Tongue (tissue), 2 donors: ENCODE measurements around the gene CARS2. TPM values are rescaled to one million over a fixed set of nuclear protein-coding genes. Genes with fewer than 3 reads are reported as not detected.
"Not testable (repeated sequence)": the region's sequence is repeated elsewhere in the genome, so short reads cannot be mapped to it uniquely, and the experiment has no call there.

Experiments
- DNase-seq: peaks from one replicate; pipeline ENCODE4 v3.0.0-alpha.2; 2015
- total RNA-seq: library from RNA; depleted of rRNA; stranded (reverse); fragments of >200 nt; gene quantifications from one replicate; pipeline ENCODE4 v1.2.3, GENCODE V29; 2014

CARS2 gene, protein sequence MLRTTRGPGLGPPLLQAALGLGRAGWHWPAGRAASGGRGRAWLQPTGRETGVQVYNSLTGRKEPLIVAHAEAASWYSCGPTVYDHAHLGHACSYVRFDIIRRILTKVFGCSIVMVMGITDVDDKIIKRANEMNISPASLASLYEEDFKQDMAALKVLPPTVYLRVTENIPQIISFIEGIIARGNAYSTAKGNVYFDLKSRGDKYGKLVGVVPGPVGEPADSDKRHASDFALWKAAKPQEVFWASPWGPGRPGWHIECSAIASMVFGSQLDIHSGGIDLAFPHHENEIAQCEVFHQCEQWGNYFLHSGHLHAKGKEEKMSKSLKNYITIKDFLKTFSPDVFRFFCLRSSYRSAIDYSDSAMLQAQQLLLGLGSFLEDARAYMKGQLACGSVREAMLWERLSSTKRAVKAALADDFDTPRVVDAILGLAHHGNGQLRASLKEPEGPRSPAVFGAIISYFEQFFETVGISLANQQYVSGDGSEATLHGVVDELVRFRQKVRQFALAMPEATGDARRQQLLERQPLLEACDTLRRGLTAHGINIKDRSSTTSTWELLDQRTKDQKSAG
- total RNA-seq = 77.1 TPM

DNA sequence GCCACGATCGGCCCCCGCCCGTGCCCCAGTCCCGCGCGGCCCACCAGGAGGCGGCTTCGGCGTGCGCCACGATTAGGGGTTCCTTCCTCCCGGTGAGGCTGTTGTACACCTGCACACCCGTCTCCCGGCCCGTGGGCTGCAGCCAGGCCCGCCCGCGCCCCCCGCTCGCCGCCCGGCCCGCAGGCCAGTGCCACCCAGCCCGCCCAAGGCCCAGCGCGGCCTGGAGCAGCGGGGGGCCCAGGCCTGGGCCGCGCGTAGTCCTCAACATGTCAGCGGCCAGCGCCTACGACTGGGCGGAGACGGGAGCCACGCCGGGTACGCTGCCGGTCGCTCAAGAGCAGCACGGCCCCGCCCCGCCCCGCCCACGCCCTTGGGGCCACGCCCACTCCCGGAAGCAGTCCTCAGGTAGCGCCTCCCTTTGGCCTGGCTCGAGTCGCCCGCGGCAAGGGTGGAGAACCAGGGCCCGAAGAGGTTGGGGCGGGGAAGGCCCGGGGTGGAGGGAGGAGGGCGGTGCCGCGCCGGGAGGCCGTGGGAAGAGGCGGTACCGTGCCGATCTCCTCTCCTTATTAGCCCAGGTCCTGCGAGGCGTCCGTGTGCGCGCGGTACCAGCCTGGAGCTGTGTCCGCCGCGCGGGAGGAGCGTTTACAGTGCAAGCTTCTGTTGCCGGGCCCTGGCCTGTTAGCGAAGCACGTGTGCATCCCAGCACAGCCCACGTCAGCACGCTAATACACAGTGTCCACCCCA lies at the start of gene CARS2:
Gene CARS2, minus strand, starts transcription at position 291 of the 744 bp plus-strand sequence. Its CDS starts 23 bp downstream, at position 268.
- peak; percentile 97 for DNase-seq

DNA sequence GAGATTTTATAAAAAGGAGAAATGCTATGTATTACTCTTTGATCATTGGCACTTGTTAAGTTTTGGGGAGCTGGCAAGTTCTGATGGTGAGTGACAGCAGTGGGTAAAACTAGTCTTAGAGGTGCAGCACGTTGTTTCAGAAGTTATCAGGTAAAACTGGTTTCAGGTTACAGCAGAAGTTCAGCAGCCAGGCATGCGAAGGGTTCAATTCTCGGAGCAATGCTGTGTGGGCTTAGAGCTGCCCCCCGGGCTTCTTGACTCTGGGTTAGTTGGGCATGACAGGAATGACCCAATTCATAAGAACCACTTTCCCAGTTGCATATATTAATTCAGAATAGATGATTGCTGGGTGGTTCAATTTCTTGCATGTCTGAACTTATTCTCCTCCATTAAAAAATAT lies 42.4 kb upstream of the CARS2 start:
- no peak for DNase-seq

DNA sequence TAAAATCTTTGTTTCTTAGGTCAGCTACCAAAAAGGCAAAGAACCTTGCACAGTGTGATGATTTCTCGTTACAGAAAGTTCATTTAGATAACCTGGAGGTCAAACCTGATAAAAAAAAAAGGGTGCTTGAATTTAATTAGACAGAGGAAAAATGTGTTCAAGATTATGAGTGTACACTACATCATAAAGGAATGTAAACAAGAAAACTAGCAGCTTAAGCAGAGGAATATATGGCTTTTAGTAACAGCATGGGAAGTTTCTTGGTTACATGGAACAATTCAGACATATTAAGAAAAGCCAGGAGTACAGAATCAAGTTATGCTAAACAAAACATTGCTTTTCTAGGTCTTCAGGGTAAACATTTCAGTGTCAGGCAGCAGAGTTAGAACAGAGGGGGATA lies 40.5 kb upstream of the CARS2 start:
- DNase-seq = peak; percentile 46

DNA sequence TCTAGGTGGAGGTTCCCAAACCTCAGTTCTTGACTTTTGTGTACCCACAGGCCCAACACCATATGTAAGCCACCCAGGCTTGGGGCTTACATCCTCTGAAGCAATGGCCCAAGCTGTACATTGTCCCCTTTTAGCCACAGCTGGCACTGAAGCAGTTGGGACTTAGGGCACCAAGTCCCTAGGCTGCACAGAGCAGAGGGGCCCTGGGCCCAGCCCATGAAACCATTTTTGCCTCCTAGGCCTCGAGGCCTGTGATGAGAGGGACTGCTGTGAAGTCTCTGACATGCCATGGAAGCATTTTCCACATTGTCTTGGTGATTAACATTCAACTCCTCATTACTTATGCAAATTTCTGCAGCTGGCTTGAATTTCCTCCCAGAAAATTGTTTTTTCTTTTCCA lies 37.8 kb upstream of the CARS2 start:
- no peak for DNase-seq

DNA sequence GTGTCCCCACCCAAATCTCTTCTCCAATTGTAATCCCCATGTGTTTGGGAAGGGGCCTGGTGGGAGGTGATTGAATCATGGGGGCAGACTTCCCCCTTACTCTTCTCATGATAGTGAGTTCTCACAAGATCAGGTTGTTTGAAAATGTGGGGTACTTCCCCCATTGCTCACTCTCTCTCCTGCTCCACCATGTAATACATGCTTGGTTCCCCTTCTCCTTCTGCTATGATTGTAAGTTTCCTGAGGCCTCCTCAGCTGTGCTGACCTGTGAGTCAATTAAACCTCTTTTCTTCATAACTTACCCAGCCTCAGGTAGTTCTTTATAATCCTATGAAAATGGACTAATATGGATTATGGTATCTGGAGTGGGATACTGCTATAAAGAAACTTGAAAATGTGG lies 31.6 kb upstream of the CARS2 start:
- no peak for DNase-seq

DNA sequence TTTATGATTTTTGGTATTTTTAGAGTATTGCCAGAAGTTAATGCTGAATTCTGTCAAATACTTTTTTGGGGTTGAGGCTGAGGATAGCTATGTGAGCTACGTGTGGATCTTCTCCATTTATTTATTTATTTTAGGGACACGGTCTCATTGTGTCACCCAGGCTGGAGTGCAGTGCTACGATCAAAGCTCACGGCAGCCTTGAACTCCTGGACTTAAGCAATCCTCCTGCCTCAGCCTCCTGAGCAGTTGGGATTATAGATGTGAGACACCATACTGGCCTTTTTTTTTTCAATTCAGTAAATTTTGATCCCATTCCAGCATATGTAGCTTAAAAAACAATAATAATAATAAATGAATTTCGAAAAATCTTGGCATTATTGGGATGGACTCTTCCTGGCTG lies 28.6 kb upstream of the CARS2 start:
- DNase-seq = no peak

DNA sequence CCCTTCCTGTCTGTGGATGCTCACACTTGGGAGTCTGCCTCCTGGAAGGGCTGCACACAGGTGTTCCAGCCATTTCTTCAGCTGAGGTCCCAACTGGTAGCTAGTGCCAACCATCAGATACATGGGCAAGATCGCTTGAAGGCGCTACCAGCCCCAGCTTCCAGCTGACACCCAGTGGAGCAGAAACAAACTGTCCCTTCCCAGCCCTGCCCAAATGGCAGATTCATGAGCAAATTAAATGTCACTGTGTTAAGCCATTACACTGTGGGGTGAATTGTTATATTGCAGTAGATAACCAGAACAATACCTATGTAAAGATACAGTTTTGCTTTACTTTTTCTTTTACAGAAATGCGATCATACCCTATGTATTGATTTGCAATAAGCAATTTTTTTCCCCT lies 25.2 kb upstream of the CARS2 start:
- DNase-seq = no peak

DNA sequence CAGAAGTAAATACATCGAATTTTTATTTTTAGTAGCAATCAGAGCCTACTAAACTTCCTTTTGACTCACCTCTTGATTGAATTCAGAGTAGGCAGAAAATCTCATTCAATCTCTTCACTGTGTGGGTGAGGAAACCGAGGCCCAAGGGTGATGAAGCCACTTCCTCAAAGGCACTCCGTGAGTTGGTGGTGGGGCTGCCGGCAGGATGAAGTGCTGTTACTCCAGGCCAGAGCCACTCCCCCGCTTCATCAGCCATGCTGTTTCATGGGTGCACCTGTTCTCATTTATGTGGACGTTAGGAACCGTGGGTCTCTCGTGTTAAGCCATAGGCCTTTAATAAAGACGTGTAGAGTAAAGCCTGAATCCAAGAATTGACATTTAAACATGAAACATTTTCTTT lies 20.8 kb upstream of the CARS2 start:
- DNase-seq = no peak

DNA sequence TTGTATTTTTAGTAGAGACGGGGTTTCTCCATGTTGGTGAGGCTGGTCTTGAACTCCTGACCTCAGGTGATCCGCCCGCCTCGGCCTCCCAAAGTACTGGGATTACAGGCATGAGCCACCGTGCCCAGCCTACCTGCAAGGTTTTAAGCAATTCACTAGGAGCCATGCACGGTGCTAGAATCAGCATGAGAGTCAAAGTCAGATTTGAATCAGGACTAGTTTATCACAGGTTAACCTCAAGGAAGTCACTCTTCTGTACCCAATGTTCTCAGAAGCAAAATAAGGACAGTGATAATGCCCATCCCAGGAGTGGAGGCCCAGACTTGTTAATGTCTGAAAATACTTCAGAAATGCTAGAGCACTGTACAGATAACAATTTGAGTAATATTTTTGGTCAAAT lies 20.2 kb upstream of the CARS2 start:
- not testable (repeated sequence) for DNase-seq

DNA sequence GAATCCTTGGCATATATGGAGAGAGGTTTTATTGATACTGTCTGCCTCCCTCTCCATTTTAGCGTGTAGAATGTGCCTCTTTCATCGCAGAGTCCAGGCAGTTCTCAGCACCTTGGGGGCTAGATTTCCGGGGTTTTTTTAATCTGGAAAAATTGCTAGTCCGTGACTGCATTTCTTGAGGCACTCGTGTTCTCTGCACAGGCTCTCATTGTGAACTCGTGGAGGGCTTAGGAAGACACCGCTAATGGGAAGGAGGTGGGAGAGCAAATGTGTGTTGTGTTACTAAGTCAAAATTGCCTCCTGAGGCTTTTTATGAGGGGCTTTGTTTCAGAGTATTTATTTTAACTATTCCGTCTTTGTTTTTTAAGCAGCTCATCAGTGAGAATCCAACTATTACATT lies 17.7 kb upstream of the CARS2 start:
- DNase-seq = no peak

DNA sequence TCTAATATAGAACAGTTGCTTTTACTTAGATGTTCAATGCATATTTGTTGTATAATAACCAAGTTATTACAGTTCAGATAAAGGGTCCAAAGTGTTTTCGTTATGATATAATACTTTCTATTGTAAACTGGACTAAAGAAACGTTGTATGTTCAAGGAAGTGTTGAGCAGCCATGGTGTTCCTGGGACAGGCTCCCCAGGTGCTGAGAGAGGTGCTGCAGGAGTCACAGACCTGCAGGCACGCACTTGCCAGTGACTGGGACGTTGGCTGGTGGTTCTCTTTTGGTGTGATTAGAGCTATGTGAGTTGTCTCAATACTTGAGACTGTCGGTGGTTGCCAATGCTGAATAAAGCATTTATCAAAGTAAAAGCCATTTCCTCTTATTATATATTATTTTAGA lies 17.1 kb upstream of the CARS2 start:
- DNase-seq = no peak

DNA sequence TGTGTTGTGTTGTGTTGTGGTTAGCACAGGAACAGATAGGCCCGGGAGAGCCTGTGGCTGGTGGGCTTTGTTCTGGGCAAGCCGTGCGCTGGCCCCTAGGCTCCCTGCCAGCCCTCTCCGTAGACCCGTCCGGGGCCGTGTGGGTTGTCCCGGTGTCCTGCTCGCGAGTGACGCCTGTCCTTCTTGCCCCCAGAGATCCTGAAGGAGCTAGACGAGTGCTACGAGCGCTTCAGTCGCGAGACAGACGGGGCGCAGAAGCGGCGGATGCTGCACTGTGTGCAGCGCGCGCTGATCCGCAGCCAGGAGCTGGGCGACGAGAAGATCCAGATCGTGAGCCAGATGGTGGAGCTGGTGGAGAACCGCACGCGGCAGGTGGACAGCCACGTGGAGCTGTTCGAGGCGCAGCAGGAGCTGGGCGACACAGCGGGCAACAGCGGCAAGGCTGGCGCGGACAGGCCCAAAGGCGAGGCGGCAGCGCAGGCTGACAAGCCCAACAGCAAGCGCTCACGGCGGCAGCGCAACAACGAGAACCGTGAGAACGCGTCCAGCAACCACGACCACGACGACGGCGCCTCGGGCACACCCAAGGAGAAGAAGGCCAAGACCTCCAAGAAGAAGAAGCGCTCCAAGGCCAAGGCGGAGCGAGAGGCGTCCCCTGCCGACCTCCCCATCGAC lies 13.3 kb upstream of the CARS2 start:
- no peak for DNase-seq

DNA sequence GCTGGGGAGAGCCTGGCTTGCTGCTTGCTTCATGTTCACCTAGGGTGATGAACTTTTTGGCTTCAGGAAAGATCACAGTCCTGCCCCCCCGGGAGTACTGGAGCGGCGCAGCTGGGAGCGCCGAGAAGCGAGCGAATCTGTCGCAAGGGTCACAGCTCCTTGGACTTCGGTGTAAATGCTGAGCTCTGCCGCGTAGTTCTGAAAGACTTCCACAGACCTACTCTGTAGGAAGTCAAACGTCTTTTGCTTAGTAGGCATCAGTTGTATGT lies 10.3 kb upstream of the CARS2 start:
- no peak for DNase-seq

DNA sequence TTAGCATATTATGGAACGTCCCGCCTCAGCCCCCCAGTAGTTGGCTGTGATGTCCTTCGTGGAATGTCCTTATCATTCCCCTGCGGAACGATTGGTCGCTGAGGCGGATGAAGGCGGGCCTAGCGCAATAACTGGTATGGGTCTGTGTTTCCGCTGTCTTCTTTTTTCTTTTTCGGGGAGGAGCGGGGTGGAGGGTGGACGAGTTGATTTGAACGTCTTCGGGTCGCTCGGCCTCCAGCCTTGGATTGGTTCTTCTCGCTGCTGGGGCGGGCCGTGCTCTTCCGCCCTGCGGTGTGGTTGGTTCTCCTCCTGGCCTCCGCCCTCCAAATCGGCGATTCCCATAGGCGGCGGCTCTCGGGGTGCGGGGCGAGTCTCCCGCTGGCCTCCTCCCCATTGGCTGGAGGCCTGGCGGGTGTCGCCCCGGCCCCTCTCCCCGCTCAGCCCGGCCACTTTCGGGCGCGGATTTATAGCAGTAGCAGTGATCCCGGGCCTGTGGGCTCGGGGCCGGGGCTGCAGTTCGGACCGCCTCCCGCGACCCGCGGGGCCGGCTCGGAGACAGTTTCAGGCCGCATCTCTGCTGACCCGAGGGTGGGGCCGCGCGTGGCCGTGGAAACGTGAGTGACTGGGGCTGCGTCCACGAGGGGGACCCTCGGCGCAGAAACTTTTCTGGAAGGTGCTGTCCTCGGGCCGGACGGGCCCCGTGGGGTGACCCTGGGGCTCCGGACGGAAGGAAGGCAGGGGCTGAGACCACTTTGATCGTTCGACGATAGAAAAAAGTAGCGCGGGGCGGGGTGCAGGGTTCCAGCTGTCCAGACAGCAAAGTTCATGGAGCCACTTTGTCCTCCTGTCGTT lies 9.7 kb upstream of the CARS2 start:
- DNase-seq = peak; percentile 100

DNA sequence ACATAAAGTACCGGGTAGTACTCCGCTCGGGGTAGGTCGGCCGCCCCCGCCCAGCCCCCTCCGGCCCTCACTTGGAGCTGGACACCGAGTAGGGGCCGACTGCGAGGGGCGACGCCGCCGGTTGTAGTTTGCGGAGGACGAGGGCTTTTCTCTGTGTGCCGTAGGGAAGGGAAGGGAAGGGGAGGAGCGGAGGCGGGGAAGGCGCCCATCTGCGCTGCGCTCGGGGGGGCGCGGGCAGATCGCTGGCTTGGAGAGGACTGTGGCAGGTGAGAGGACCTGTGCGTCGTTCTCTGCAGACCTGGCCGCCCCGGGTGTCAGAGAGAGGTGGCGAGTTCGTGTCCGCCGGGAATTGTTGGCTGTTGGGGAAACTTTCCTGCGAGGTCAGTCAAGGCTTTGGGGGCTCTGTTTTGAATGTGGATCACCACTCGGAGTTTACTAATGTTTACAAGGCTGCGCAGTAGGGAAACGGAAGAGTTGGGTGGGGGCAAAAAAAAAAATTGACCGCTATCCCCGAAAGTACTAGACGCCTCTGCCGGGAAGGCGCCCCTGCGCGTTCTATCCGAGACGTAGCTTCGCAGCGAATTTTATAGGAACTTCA lies 9.0 kb upstream of the CARS2 start:
- peak; percentile 81 for DNase-seq

DNA sequence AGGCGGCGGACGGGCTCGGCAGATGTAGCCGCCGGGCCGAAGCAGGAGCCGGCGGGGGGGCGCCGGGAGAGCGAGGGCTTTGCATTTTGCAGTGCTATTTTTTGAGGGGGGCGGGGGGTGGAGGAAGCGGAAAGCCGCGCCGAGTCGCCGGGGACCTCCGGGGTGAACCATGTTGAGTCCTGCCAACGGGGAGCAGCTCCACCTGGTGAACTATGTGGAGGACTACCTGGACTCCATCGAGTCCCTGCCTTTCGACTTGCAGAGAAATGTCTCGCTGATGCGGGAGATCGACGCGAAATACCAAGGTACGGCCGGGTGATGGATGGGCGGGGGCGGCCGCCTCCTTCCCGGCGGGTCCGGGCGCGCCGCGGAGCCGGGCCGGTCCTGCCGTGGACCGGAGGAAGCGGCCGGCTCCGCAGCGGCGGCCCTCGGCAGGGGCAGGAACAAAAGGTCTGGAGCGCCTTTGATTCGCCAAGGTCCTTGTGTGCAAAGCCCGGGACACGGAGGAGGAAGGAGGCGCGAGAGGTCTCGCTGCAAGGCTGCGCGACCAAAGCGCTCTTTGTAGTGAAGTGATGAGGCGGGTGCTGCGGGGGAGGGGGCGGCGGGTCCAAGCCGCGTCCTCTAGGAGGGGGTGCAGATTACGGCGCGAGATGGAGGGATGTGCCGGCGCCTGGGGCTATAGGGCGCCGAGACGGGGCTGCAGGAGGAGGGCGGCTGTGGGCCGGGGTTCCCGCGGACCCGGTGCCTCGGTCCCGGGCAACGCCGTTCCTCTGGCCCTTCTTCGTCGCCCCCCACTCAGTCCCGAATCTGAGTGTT lies 8.3 kb upstream of the CARS2 start:
- DNase-seq = peak; percentile 67

DNA sequence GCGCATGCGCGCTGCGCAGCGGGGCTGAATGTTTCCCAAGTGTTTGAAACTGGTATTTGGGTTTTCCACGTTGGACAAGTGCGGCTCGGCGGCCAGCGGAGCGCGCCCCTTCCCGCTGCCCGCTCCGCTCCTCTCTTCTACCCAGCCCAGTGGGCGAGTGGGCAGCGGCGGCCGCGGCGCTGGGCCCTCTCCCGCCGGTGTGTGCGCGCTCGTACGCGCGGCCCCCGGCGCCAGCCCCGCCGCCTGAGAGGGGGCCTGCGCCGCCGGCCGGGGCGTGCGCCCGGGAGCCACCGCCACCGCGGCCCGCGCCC lies 7.7 kb upstream of the CARS2 start, which contains the start of gene ING1:
Gene ING1, plus strand, starts transcription at position 59 of the 311 bp plus-strand sequence. CDS start 450 bp downstream, outside the sequence.
- DNase-seq = no peak

DNA sequence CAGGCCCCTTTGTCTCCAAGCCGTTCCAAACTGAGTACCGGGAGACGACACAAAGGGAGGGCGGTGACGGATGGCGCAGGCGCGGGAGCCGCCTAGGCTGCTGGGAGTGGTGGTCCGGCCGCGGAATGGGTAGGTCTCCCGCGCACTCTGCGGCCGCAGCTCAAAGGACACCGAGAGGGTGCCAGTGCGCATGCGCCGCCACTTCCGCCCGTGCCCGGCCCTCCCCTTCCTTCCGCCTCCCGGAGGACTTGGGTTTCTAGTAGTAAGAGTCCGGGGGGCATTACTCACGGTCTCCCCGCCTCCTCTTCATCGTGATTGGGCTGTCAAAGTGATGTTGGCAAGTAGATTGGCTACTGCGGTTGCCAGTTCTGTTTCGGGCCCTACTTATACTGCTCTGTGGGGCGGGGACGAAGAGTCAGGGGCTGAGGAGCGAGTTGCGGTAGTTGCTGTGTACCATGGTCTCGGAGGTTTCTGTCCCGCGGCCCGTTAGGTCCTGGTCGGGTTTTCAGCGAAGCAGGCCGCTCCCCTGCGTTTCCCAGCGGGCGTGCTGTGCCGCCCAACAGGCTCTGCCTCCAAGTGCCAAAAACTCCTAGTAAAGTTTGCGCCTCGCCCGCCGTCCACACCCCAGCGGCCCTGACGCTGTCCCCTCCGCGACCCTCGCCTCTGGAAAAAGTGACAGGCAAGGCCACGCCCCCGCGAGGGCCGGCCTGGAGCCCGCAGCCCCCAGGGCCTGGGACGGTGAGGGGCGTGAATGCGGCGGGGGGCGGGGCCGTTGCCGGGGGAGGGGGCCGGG lies 7.1 kb upstream of the CARS2 start:
- DNase-seq = peak; percentile 100

DNA sequence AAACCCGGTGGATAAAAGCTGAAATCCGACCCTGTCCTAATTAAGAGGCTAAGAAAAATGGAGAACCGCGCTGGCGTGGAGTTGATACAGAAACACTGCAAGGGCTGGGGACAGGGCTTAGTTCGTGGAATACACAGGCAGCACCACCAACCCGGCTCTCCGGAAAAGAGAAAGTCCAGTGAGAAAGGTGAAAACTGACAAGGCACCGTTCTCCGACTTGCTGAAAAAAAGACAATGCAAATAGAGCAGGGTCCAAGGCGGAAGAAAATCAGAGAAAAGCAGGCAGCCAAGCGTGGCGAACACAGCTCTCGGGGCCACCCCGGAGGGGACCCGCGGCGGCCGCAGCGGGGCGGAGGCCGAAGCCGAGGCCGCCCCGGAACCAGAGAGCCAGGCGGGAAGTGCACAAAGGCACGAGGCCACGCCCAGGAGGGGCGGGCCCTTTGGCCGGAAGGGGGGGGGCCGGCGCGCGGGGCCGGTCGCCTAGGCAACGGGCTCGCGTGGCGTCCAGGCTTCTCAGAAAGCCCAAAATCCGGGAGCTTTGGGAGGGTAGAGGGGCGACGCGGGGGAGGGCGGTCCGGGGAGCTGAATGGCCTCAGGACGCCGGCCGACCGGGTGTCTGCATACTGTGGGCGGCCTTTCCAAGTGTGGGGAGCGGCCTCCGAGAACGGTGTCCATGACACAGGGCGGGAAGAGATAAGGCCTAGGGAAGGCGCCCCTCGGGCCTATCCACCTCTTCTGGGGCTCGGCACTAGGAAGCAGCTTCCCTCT lies 6.3 kb upstream of the CARS2 start:
- DNase-seq = peak; percentile 96
